CD4-positive, alpha-beta T cell treated with Interleukin-17A for 4 hours (primary cell): ENCODE measurements around the gene SART1.
A peak's percentile ranks its signal among the peaks of the same experiment; 100 is the strongest.

Experiments used
- DNase-seq: peaks from one replicate; pipeline ENCODE4 v3.0.0-alpha.2; 2020; ENCODE audit warnings: mixed read lengths

SART1 gene

DNA sequence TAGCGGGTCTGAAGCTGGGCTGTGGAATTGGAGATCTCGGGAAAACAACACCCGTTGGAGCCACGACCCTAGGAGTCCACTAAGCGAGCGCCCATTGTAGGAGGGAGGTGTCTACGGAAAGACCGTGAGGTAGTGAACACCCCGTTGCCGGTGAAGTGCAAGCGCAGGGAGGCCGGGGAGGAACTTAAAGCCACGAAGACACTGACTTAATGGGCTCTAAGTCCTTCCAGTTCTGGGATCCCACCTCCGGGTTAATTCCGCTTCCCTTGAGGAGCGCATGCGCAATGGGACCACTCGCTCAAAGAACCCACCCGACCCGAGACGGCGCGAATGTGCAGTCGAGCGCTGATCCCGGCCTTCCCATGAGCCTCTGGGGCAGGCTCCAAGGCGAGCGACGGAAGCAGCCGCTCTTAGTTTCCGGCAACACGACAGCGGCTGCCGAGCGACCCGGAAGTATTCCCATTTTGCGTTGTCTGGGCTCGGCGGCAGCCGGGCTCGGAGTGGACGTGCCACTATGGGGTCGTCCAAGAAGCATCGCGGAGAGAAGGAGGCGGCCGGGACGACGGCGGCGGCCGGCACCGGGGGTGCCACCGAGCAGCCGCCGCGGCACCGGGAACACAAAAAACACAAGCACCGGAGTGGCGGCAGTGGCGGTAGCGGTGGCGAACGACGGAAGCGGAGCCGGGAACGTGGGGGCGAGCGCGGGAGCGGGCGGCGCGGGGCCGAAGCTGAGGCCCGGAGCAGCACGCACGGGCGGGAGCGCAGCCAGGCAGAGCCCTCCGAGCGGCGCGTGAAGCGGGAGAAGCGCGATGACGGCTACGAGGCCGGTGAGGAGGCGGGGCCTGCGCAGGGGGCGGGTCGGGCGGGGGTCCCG lies at the start of gene SART1:
Gene SART1 (plus strand): TSS at position 468 of the 874 bp plus-strand sequence. CDS start 47 bp downstream, at position 515.
- peak; percentile 96 for DNase-seq

DNA sequence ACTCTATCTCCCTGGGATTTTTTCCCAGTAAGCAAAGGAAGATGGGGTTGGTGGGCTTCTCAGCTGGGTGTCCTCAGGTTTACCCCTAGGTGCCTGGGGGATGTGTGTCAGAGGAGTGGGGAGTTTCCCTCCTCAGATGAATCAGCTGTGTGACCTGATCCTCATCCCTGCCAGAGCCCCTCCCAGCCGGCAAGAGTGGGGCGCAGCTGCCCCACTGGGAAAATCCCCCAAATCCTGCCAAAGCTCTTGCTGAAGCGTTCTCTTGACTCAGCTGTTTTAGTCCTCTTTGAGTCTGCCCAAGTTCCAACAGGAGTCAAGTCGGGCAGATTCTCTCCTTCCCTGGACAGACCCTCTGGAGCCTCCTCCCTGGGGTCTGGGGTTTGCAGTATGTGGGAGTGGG lies 48.7 kb upstream of the SART1 start:
- no peak for DNase-seq

- DNase-seq: no peak
Measured at GRCh38 chr11:65915101-65915820, 46.3 kb upstream of the SART1 start.

GRCh38 chr11:65915821-65916251 lies 45.7 kb upstream of the SART1 start:
- peak; percentile 39 for DNase-seq

DNA sequence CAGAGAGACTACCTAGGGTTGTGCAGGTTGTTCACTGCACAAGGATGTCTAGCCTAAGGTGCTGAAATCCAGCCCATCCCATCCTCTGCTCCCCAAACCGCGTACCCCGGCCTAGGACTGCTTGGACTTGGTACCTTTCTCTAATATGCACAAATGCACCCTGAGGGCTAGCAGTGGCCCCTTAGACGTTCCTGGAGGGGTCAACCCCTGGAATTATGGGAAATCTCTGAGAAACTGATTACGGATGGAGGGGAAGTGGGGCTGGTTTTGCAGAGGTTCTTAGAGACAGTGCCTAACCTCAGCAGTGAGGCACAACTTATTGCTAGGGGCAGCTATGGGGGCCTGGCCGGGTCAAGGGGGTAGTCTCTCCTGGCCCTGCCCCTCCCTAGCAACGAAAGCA lies 45.1 kb upstream of the SART1 start:
- DNase-seq: no peak

- DNase-seq: no peak
Measured at GRCh38 chr11:65917077-65917433, 44.5 kb upstream of the SART1 start.

GRCh38 chr11:65917434-65918210 lies 43.9 kb upstream of the SART1 start:
- no peak for DNase-seq

GRCh38 chr11:65918211-65919140 lies 43.1 kb upstream of the SART1 start, which contains the start of gene C11orf68:
Gene C11orf68, minus strand, starts transcription at chr11:65919062. Its CDS starts 31 bp downstream, at chr11:65919031.
- DNase-seq: no peak

- peak; percentile 100 for DNase-seq
Measured at GRCh38 chr11:65919141-65919572, 42.4 kb upstream of the SART1 start, which contains the start of gene DRAP1. Gene DRAP1, plus strand, starts transcription at chr11:65919426. Its CDS starts 76 bp downstream, at chr11:65919502.

DNA sequence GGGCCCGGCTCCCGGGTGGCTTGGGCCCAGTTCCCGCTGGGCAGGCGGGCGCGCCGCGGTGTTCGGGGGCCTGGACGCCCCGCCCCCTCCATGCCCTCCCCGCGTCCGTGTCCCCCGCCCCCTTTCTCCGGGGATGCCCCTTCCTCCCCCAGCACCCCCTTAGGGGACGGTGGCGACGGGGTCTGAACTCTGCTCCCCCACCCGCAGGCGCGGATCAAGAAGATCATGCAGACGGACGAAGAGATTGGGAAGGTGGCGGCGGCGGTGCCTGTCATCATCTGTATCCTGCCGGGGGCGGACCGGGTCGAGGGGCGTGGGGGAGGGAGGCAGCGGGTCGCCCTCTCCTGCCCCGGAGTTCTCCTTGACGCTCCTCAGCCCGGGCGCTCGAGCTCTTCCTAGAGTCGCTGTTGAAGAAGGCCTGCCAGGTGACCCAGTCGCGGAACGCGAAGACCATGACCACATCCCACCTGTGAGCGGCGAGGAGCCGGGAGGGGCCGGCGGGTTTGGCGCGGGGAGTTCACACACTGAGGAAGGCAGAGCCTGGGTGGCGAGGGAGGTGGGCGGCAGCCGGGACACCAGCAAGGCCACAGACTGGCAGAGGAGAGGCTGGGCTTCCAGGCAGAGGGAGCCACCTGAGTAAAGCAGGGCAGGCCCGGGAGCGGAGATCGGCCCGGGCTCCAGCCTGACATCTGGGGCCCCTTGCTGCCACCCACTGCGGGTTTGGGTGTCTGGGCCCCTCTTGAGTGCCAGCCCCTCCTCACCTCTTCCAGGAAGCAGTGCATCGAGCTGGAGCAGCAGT lies 41.8 kb upstream of the SART1 start:
- DNase-seq: peak; percentile 70

GRCh38 chr11:65920372-65920802 lies 41.1 kb upstream of the SART1 start:
- DNase-seq: no peak

- DNase-seq: no peak
Measured at GRCh38 chr11:65921033-65921555, 40.4 kb upstream of the SART1 start.

- no peak for DNase-seq
Measured at GRCh38 chr11:65921876-65922275, 39.7 kb upstream of the SART1 start.

DNA sequence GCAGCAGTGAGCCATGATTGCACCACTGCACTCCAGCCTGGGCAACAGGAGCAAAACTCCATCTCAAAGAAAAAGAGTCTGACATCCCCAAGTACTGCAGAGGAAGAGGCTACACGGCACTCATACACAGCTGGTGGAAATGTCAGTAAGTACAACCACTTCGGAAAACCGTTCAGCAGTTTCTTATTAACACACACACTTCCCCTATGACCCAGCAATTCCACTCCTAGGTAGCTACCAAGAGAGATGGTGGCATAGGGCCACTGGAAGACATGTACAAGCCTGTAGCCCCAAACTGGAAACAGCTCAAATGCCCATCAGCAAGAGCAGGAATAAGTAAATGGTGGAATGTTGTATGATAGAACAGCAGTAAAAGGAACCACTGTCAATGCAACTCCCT lies 39.0 kb upstream of the SART1 start:
- DNase-seq: no peak

- DNase-seq: no peak
Measured at GRCh38 chr11:65925397-65925796, 36.1 kb upstream of the SART1 start.

- peak; percentile 87 for DNase-seq
Measured at GRCh38 chr11:65927904-65928397, 33.6 kb upstream of the SART1 start.

DNA sequence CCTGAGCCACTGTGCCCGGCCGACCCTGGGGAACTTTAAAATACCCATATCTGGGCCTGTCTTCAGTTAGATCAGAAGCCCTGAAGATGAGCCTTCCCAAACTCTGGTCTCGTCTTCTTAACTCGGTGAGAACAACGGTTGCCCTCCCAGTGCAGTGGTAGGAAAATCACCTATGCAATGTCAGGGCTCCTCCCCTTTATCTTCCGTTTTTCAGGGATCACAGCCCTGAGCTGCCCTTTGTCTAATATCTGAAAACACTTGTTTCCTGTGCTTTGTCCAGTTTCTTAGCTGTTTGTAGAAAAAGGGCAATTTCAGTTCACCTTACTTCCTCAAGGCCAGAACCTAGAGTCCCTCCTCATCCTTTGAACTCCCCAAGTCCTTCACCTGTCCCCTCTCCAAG lies 32.9 kb upstream of the SART1 start:
- DNase-seq: peak; percentile 17

DNA sequence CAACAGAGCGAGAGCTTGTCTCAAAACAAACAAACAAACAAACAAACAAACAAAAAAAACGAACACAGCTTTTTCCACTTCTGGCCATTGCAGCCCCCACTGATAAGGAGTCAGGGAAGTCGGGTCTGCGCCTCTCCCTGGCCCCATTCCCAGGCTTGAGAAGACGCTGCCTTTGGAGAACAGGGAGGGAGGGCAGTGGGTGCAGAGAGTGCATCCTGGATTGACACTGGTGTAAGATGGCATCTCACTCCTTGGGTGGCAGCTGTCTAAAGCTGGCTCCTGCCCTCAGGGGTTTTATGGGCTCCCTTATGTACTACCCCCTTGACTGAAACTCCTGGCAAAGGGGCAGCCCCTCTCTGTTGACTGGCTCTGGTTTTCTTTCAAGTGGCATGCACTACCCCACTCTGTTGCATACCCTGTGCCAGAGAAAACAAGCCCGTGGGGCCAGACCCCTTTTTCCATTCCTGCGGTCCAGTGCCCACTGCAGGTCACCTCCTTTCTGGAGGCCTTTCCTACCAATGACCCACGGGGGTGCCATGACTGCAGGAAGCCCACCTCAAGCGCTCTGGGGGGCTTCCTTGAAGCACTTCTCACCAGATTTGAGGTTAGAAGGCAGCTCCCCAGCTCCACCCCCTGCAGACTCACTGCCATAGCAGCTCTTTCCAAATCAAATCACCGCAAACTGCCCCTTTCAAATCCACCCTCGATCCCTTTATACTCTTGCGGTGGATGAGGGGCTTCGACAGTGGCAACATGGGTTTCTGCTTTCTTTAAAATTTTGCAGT lies 29.6 kb upstream of the SART1 start:
- no peak for DNase-seq

- no peak for DNase-seq
Measured at GRCh38 chr11:65932558-65932919, 29.0 kb upstream of the SART1 start.

- DNase-seq: no peak
Measured at GRCh38 chr11:65934014-65934413, 27.5 kb upstream of the SART1 start.
